Suprapubic skin (tissue), 4 donors: Measurements from ENCODE around the gene RAB25. TPM values are rescaled to one million over a fixed set of nuclear protein-coding genes. Genes with fewer than 3 reads are reported as not detected.

Experiments used
- DNase-seq, 2 donors: peaks; one replicate each; pipeline ENCODE4 v3.0.0-alpha.2; 2019; ENCODE audit warnings: low spot score in 2 of 2
- H3K27ac ChIP-seq: fragments of 200-600 bp; sonication (generic); one replicate; pipeline ENCODE4 v1.5.1; 2019
- H3K27me3 ChIP-seq: fragments of 200-600 bp; sonication (generic); one replicate; pipeline ENCODE4 v1.5.1; 2019
- H3K36me3 ChIP-seq: fragments of 200-600 bp; sonication (generic); one replicate; pipeline ENCODE4 v1.5.1; 2019
- H3K4me1 ChIP-seq: fragments of 200-600 bp; sonication (generic); one replicate; pipeline ENCODE4 v1.5.1; 2019
- H3K4me3 ChIP-seq: fragments of 200-600 bp; sonication (generic); one replicate; pipeline ENCODE4 v1.5.1; 2019; ENCODE audit warnings: mild to moderate bottlenecking
- H3K9me3 ChIP-seq: fragments of 200-600 bp; sonication (generic); one replicate; pipeline ENCODE4 v1.5.1; 2019
- EP300 ChIP-seq: sonication (generic); formaldehyde crosslinking; IDR thresholded peaks from one replicate; pipeline ENCODE4 v1.6.1; 2017; ENCODE audit warnings: antibody characterized with exemption
- POLR2A ChIP-seq, 2 donors: fragments of 450-650 bp; IDR thresholded peaks; one replicate each; pipeline ENCODE4 v1.6.1; 2017; ENCODE audit warnings: antibody characterized with exemption in 2 of 2, mild to moderate bottlenecking in 2 of 2, moderate library complexity in 2 of 2
- POLR2AphosphoS5 ChIP-seq, 3 donors: sonication (generic); formaldehyde crosslinking; IDR thresholded peaks; one replicate each; pipeline ENCODE4 v1.6.1; 2017; ENCODE audit warnings: antibody characterized with exemption in 3 of 3
- WGBS: methylation state at CpG from one replicate; pipeline ENCODE4 v1.1.5; 2018; 5-methylcytosine and 5-hydroxymethylcytosine counted together
- total RNA-seq, 4 donors: library from RNA; depleted of rRNA; stranded (reverse); fragments of >200 nt; gene quantifications; one replicate each; pipeline ENCODE4 v1.1.0, GENCODE V29; 2016
- TF ChIP-seq, protein P1 (sequence below), 2 donors: fragments of 200-600 bp in 1 of 2; fragments of 450-650 bp in 1 of 2; sonication (generic) in 1 of 2; IDR thresholded peaks; one replicate each; pipeline ENCODE4 v1.5.1; 2016 to 2019; ENCODE audit warnings: antibody characterized with exemption in 2 of 2, mild to moderate bottlenecking in 1 of 2, moderate library complexity in 1 of 2

RAB25 gene
- total RNA-seq, 4 donors from 2014 or later: 150 to 284 (median 205) TPM

- Histone ChIP-seq H3K27me3 (no peaks in the 10 kb centered on the region), H3K4me1 (peaks cover 20% of the 10 kb centered on the region), H3K27ac (no peak overlapping the region), H3K4me3 (no peak overlapping the region), H3K9me3 (no peaks in the 10 kb centered on the region), H3K36me3 (peaks cover 14% of the 10 kb centered on the region)
- 67% methylated on average over 1 of the region's 1 CpG for WGBS
- DNase-seq: no peak
- TF ChIP-seq EP300: no peak
- TF ChIP-seq POLR2A (IDR thresholded peaks at IDR 0.05): no peak
- no peak for TF ChIP-seq POLR2AphosphoS5 (IDR thresholded peaks at IDR 0.05)
- TF ChIP-seq, protein P1, sequence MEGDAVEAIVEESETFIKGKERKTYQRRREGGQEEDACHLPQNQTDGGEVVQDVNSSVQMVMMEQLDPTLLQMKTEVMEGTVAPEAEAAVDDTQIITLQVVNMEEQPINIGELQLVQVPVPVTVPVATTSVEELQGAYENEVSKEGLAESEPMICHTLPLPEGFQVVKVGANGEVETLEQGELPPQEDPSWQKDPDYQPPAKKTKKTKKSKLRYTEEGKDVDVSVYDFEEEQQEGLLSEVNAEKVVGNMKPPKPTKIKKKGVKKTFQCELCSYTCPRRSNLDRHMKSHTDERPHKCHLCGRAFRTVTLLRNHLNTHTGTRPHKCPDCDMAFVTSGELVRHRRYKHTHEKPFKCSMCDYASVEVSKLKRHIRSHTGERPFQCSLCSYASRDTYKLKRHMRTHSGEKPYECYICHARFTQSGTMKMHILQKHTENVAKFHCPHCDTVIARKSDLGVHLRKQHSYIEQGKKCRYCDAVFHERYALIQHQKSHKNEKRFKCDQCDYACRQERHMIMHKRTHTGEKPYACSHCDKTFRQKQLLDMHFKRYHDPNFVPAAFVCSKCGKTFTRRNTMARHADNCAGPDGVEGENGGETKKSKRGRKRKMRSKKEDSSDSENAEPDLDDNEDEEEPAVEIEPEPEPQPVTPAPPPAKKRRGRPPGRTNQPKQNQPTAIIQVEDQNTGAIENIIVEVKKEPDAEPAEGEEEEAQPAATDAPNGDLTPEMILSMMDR (IDR thresholded peaks at IDR 0.05): no peak
Observed at GRCh38 chr1:156073110-156073687, 12.2 kb downstream of the RAB25 start.

DNA sequence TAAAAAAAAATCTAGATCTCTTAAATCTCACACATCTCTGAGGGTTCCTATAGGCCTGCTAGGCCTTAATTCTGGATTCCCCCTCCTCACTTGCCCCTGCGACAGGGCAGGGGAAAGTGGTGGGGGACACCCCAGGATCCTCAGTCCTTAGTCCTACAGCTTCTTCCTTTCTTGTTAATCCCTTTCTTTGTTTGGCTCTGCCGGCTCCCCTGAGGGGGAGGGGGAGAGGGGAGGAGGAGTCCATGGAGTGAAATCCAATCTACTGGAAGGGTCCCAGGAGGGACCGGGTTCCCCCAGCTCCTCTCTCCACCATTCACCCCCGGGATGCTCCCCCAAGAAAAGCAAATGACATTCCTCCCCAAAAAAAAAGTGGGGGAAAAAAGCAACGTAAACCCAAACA lies 12.8 kb downstream of the RAB25 start:
- no peaks in the 10 kb centered on the region for H3K9me3 ChIP-seq
- H3K36me3 ChIP-seq: peaks cover 12% of the 10 kb centered on the region
- no peak for TF ChIP-seq POLR2A (IDR thresholded peaks at IDR 0.05)
- H3K4me3 ChIP-seq: no peak overlapping the region
- H3K27me3 ChIP-seq: no peaks in the 10 kb centered on the region
- peaks cover 20% of the 10 kb centered on the region for H3K4me1 ChIP-seq
- 61% methylated on average over 5 of the region's 5 CpGs for WGBS
- DNase-seq: no peak
- H3K27ac ChIP-seq: no peak overlapping the region

GRCh38 chr1:156074661-156075060 lies 13.7 kb downstream of the RAB25 start:
- Histone ChIP-seq H3K9me3 (no peaks in the 10 kb centered on the region), H3K27me3 (no peaks in the 10 kb centered on the region), H3K4me1 (peaks cover 20% of the 10 kb centered on the region), H3K36me3 (peaks cover 9% of the 10 kb centered on the region), H3K27ac (no peak overlapping the region), H3K4me3 (no peak overlapping the region)
- WGBS: 56% methylated on average over 8 of the region's 8 CpGs
- TF ChIP-seq, protein P1 (IDR thresholded peaks at IDR 0.05): no peak
- TF ChIP-seq EP300 (no peak), POLR2A (IDR thresholded peaks at IDR 0.05) (no peak), POLR2AphosphoS5 (IDR thresholded peaks at IDR 0.05) (no peak)
- DNase-seq: no peak

DNA sequence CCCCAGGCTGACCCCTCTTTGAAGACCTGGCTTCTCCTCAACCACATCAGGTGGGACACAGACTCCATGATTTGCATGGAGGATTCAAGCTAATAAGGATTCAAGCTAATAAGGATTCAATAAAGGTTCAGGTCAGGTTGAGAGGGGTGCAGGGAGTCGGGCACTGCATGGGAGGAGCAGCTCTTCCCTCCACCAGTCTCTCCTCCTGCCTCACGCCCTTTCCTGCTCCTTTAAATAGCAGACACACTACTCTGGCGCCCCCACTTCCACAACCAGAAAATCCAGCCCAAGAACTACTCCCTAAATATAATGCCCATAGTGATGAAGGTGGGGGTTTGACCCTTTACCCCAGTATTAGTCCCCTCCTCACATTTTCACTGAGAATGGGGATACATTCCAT lies 14.2 kb downstream of the RAB25 start:
- no peak for DNase-seq
- H3K4me1 ChIP-seq: peaks cover 20% of the 10 kb centered on the region
- TF ChIP-seq, protein P1 (IDR thresholded peaks at IDR 0.05): no peak
- no peak for TF ChIP-seq POLR2AphosphoS5 (IDR thresholded peaks at IDR 0.05)
- no peak for TF ChIP-seq POLR2A (IDR thresholded peaks at IDR 0.05)
- no peak for TF ChIP-seq EP300
- 54% methylated on average over 3 of the region's 3 CpGs for WGBS
- H3K36me3 ChIP-seq: peaks cover 5% of the 10 kb centered on the region
- H3K27me3 ChIP-seq: no peaks in the 10 kb centered on the region
- H3K27ac ChIP-seq: no peak overlapping the region
- no peak overlapping the region for H3K4me3 ChIP-seq
- H3K9me3 ChIP-seq: no peaks in the 10 kb centered on the region

DNA sequence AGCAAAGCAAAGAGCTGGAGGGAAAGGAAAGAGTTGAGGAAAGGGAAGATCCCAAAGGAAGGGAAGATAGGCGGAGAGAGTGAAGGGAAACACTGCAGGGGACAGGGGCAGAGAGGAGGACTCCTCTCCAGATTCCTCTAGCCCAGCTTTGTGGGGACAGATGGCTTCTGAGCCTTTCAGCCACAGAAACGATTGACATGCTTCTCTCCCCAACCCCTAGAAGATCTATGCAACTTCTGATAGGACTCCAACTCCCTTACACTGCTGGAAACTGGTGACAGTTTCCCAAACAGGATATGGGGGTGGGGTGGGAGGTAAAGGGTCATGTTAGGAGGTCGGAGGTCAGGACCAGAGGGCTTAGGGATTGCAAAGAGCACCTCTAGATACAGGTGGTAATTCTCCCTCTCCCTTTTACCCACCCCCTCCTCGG lies 14.8 kb downstream of the RAB25 start:
- Histone ChIP-seq H3K27me3 (no peaks in the 10 kb centered on the region), H3K36me3 (no peaks in the 10 kb centered on the region), H3K4me3 (peak overlapping the region; percentile 43), H3K4me1 (peaks cover 20% of the 10 kb centered on the region), H3K27ac (no peak overlapping the region), H3K9me3 (no peaks in the 10 kb centered on the region)
- 56% methylated on average over 4 of the region's 4 CpGs for WGBS
- DNase-seq: no peak
- TF ChIP-seq, protein P1 (IDR thresholded peaks at IDR 0.05): no peak
- TF ChIP-seq POLR2AphosphoS5 (IDR thresholded peaks at IDR 0.05): no peak
- no peak for TF ChIP-seq POLR2A (IDR thresholded peaks at IDR 0.05)
- TF ChIP-seq EP300: no peak
